OCI-LY3 (cell line): ENCODE results near the gene UQCC2.

Experiments
- EZH2phosphoT487 ChIP-seq: fragments of 200-600 bp; shearing (Covaris generic); IDR thresholded peaks from 2 replicates; pipeline ENCODE4 v1.6.1; 2018; ENCODE audit warnings: antibody characterized with exemption, mixed run types, low read depth
- TF ChIP-seq, protein P1 (sequence below): fragments of 200-600, 300-600 bp; sonication (generic); IDR thresholded peaks from 2 replicates; pipeline ENCODE4 v1.5.1; 2014; ENCODE audit warnings: antibody characterized with exemption, low read length, low read depth

- TF ChIP-seq, protein P1, sequence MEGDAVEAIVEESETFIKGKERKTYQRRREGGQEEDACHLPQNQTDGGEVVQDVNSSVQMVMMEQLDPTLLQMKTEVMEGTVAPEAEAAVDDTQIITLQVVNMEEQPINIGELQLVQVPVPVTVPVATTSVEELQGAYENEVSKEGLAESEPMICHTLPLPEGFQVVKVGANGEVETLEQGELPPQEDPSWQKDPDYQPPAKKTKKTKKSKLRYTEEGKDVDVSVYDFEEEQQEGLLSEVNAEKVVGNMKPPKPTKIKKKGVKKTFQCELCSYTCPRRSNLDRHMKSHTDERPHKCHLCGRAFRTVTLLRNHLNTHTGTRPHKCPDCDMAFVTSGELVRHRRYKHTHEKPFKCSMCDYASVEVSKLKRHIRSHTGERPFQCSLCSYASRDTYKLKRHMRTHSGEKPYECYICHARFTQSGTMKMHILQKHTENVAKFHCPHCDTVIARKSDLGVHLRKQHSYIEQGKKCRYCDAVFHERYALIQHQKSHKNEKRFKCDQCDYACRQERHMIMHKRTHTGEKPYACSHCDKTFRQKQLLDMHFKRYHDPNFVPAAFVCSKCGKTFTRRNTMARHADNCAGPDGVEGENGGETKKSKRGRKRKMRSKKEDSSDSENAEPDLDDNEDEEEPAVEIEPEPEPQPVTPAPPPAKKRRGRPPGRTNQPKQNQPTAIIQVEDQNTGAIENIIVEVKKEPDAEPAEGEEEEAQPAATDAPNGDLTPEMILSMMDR: no peak
- TF ChIP-seq EZH2phosphoT487: no peak
Measured at GRCh38 chr6:33699131-33699530, 12.4 kb downstream of the UQCC2 start.
